ENCODE data around the gene GSG1. TPM values are rescaled to one million over a fixed set of nuclear protein-coding genes. Genes with fewer than 3 reads are reported as not detected.
A peak's percentile ranks its signal among the peaks of the same experiment; 100 is the strongest.

The GSG1 gene
- total and polyA plus RNA-seq, 4 experiments from 2014 or later: 0.07 TPM; not detected in 3

DNA sequence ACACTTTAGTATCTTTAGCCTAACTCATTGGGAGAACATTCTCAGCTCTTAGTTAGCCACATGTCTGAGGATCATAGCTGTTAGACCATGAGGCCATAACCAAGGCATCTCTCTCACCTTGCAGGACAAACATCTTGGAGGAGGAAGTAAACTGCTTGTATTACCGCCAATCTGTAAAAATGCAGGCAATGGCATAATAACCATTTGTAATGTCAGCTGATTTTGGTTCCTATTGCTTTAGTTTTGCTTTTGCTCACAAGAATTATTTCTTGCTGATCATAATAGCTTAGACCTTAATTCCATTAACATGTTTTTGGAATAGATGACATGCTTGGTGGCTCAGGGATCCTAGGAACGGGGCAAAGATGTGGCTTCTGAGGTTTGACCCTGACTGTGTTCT, 16.4 kb upstream of the GSG1 start:
- Mint-ChIP-seq H3K27me3 (peaks cover 0 to 2% of the 10 kb centered on the region in 2 donors), H3K27ac (no peak overlapping the region), H3K36me3 (no peaks in the 10 kb centered on the region), H3K4me3 (no peak overlapping the region), H3K4me1 (no peaks in the 10 kb centered on the region), H3K9me3 (no peaks in the 10 kb centered on the region)
- Histone ChIP-seq H3K9me3 (ENCODE audit: control insufficient read depth in 1 of 2, low read length in 2 of 2) (no peaks in the 10 kb centered on the region), H3K27ac (ENCODE audit: low read depth, low read length) (no peak overlapping the region), H3K36me3 (ENCODE audit: insufficient read depth, low read length) (no peaks in the 10 kb centered on the region), H3K4me3 (ENCODE audit: low read length in 2 of 2) (no peak overlapping the region), H3K27me3 (ENCODE audit: insufficient read depth, low read length) (no peaks in the 10 kb centered on the region), H3K4me1 (ENCODE audit: insufficient read depth, low read length) (no peaks in the 10 kb centered on the region)
- intact Hi-C loops (cut with micrococcal nuclease): no loop called here
- CTCF ChIA-PET (ENCODE audit: partially characterized antibody): interaction anchor here (0.8 to 1.2 kb wide), 2 partner anchors 15 to 92 kb away, joined by 3 read pairs; no protein-coding TSS in a partner anchor
- DNase-seq: no peak
- POLR2A ChIA-PET (ENCODE audit: partially characterized antibody): no interaction called here

DNA sequence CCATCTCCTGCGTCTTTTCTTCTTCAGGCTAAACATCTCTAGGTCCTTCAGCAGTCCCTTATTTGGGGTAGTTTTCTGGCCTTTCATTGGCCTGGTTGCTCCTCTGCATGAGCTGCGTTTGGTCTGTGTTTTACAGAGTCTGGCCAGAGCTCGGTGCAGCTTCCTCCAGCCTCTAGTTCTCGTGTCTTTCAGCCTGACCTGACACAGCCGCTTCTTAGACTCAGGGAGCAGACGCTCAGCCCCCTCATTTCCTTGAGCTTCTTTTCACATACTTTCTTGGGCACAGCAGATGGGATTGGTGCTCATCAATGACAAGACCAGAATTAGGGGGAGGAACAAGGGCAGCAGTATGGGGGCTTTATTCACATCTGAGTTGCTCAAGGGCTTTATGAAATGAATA, 13.6 kb upstream of the GSG1 start:
- CTCF ChIA-PET (ENCODE audit: partially characterized antibody): interaction anchor here (1.1 to 1.2 kb wide), 2 partner anchors 12 to 95 kb away, joined by 3 to 5 read pairs; no protein-coding TSS in a partner anchor
- POLR2A ChIA-PET (ENCODE audit: partially characterized antibody): no interaction called here
- H3K9me3 ChIP-seq (ENCODE audit: control insufficient read depth in 1 of 2, low read length in 2 of 2): no peaks in the 10 kb centered on the region
- no peak overlapping the region for H3K4me3 ChIP-seq (ENCODE audit: low read length in 2 of 2)
- Mint-ChIP-seq H3K36me3 (no peaks in the 10 kb centered on the region), H3K9me3 (peaks cover 0 to 2% (median 0%) of the 10 kb centered on the region in 8 donors), H3K4me1 (no peaks in the 10 kb centered on the region), H3K27ac (no peak overlapping the region), H3K27me3 (peaks cover 9 to 13% of the 10 kb centered on the region in 2 donors), H3K4me3 (no peak overlapping the region)
- no peak overlapping the region for H3K27ac ChIP-seq (ENCODE audit: low read depth, low read length)
- H3K4me1 ChIP-seq (ENCODE audit: insufficient read depth, low read length): no peaks in the 10 kb centered on the region
- intact Hi-C loops (cut with micrococcal nuclease): no loop called here
- H3K36me3 ChIP-seq (ENCODE audit: insufficient read depth, low read length): no peaks in the 10 kb centered on the region
- H3K27me3 ChIP-seq (ENCODE audit: insufficient read depth, low read length): peaks cover 6% of the 10 kb centered on the region
- no peak for DNase-seq

DNA sequence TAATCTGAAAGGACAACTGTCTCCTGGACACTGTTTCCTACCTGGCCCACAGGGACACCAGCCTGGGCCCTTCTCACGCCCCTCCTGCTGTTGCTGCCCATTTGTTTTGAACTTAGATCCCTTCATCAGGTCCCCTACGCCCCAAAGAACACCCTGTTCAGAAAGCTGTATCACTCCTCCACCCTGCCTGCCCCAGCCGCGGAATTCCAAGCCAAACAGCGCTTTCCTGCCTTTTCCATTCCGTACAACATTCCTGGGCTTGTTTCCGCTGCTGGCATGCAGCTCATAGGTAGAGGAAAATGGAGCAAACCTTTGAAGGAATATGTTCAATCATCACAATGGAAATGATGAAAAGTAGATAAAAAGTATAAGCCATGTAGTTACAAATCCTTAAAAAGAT, 12.8 kb upstream of the GSG1 start:
- DNase-seq: no peak
- no peaks in the 10 kb centered on the region for H3K9me3 ChIP-seq (ENCODE audit: control insufficient read depth in 1 of 2, low read length in 2 of 2)
- Mint-ChIP-seq H3K4me1 (no peaks in the 10 kb centered on the region), H3K9me3 (peaks cover 0 to 2% (median under 1%) of the 10 kb centered on the region in 8 donors), H3K27ac (peak overlapping the region in 1 of 7 donors; percentile 61), H3K27me3 (peaks cover 9 to 13% of the 10 kb centered on the region in 2 donors), H3K36me3 (no peaks in the 10 kb centered on the region), H3K4me3 (no peak overlapping the region)
- H3K4me1 ChIP-seq (ENCODE audit: insufficient read depth, low read length): no peaks in the 10 kb centered on the region
- no peak overlapping the region for H3K4me3 ChIP-seq (ENCODE audit: low read length in 2 of 2)
- intact Hi-C loops (cut with micrococcal nuclease): no loop called here
- no peak overlapping the region for H3K27ac ChIP-seq (ENCODE audit: low read depth, low read length)
- peaks cover 6% of the 10 kb centered on the region for H3K27me3 ChIP-seq (ENCODE audit: insufficient read depth, low read length)
- H3K36me3 ChIP-seq (ENCODE audit: insufficient read depth, low read length): no peaks in the 10 kb centered on the region
- ChIA-PET CTCF (ENCODE audit: partially characterized antibody) (interaction anchor here (1.1 to 2.6 kb wide), 4 partner anchors 12 to 96 kb away, joined by 3 to 7 read pairs (median 4); no protein-coding TSS in a partner anchor), POLR2A (ENCODE audit: partially characterized antibody) (no interaction called here)

DNA sequence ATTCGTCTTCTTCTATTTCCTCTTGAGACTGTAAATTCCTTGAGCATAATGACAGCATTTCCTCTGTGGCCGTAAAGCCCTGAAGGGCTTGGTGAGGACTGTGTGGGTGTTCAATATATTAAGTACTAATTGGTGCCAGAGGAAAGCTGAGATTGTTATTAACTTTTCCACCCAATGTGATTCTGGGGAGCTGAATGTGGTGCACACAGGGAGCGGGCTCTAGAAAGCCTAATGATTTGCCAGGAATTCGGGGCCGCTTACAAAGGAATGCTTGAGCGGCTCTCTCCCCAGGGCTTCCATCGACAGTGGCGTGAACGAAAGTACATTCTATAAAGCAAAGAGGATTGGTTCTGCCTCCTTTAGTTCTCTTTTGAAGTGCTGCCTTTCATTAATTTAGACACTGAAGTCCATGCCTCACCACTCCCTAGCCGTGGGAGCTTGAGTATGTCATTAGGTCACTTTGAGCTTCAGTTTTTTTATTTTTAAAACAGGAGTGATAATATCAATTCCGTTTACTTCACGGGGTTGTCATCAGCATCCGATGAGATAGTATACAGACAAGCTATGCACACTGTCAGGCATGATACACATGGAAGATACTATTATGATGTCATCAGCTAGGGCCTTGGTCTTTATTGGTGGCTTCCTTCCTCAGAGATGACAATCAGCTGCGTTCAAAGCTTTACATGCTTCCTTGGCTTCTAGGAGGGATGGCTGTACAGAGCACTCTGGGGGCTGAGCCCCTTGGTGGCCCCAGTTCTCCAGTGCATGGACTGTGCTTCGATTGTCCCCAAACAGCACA, 11.0 kb upstream of the GSG1 start:
- Histone ChIP-seq H3K36me3 (ENCODE audit: insufficient read depth, low read length) (no peaks in the 10 kb centered on the region), H3K4me3 (ENCODE audit: low read length in 2 of 2) (no peak overlapping the region), H3K9me3 (ENCODE audit: control insufficient read depth in 1 of 2, low read length in 2 of 2) (no peaks in the 10 kb centered on the region), H3K4me1 (ENCODE audit: insufficient read depth, low read length) (no peaks in the 10 kb centered on the region), H3K27ac (ENCODE audit: low read depth, low read length) (no peak overlapping the region), H3K27me3 (ENCODE audit: insufficient read depth, low read length) (peaks cover 6% of the 10 kb centered on the region)
- Mint-ChIP-seq H3K9me3 (peaks cover 0 to 2% (median under 1%) of the 10 kb centered on the region in 8 donors), H3K4me1 (no peaks in the 10 kb centered on the region), H3K36me3 (no peaks in the 10 kb centered on the region), H3K4me3 (no peak overlapping the region), H3K27me3 (peaks cover 11 to 13% of the 10 kb centered on the region in 2 donors), H3K27ac (no peak overlapping the region)
- no peak for DNase-seq
- intact Hi-C loops (cut with micrococcal nuclease): no loop called here
- ChIA-PET CTCF (ENCODE audit: partially characterized antibody) (interaction anchor here (1.5 to 2.6 kb wide), 2 partner anchors 39 to 97 kb away, joined by 3 to 7 read pairs; no protein-coding TSS in a partner anchor), POLR2A (ENCODE audit: partially characterized antibody) (no interaction called here)

DNA sequence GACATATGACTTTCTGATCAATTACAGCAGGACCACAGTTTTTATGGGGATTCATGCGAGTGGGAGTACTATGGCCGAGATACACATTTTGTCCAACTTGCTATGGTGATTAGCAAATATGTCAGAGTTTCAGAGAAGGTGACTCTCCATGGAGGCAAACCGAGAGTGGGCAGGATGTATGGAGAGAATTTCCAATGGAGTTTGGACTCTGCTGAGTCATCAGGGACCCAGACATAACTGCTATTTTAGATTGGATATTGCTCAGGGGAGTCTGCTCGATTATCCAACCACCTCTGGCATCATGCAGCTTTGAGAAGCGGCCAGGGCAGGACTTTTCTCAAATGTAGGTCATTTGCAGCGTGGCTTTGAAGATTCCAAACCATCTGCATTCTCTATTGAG, 9.5 kb upstream of the GSG1 start:
- Histone ChIP-seq H3K27ac (ENCODE audit: low read depth, low read length) (no peak overlapping the region), H3K9me3 (ENCODE audit: control insufficient read depth in 1 of 2, low read length in 2 of 2) (no peaks in the 10 kb centered on the region), H3K27me3 (ENCODE audit: insufficient read depth, low read length) (peaks cover 6% of the 10 kb centered on the region), H3K4me1 (ENCODE audit: insufficient read depth, low read length) (no peaks in the 10 kb centered on the region), H3K4me3 (ENCODE audit: low read length in 2 of 2) (no peak overlapping the region), H3K36me3 (ENCODE audit: insufficient read depth, low read length) (no peaks in the 10 kb centered on the region)
- Mint-ChIP-seq H3K27ac (no peak overlapping the region), H3K27me3 (peaks cover 11 to 13% of the 10 kb centered on the region in 2 donors), H3K4me1 (no peaks in the 10 kb centered on the region), H3K9me3 (peaks cover 0 to 6% (median under 1%) of the 10 kb centered on the region in 8 donors), H3K36me3 (no peaks in the 10 kb centered on the region), H3K4me3 (no peak overlapping the region)
- DNase-seq: no peak
- intact Hi-C loops (cut with micrococcal nuclease): no loop called here
- ChIA-PET CTCF (ENCODE audit: partially characterized antibody) (no interaction called here), POLR2A (ENCODE audit: partially characterized antibody) (no interaction called here)

DNA sequence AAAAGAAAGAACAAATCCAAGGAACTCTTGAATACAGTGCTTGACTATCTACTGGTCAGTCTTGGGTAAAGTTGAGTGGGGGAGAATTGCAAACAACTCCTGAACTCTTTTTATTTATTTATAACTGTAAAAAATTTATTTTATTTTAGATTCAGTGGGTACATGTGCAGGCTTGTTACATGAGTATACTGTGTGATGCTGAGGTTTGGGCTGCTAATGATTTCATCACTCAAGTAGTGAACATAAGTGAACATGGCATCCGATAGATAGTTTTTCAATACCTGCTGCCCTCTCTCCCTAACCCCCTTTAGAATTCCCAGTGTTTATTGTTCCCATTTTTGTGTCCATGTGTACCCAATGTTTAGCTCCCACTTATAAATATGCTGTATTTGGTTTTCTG, 3.2 kb upstream of the GSG1 start:
- H3K4me1 Mint-ChIP-seq: peaks cover 12 to 20% (median 15%) of the 10 kb centered on the region in 4 donors
- no peak overlapping the region for H3K4me3 ChIP-seq (ENCODE audit: low read length in 2 of 2)
- H3K9me3 ChIP-seq (ENCODE audit: control insufficient read depth in 1 of 2, low read length in 2 of 2): no peaks in the 10 kb centered on the region
- no peaks in the 10 kb centered on the region for H3K36me3 Mint-ChIP-seq
- no peaks in the 10 kb centered on the region for H3K36me3 ChIP-seq (ENCODE audit: insufficient read depth, low read length)
- peaks cover 10% of the 10 kb centered on the region for H3K4me1 ChIP-seq (ENCODE audit: insufficient read depth, low read length)
- H3K27me3 ChIP-seq (ENCODE audit: insufficient read depth, low read length): no peaks in the 10 kb centered on the region
- no peak for DNase-seq
- ChIA-PET POLR2A (ENCODE audit: partially characterized antibody) (interaction anchor here (1.0 kb wide), 1 partner anchor 73 kb away, joined by 3 read pairs; no protein-coding TSS in a partner anchor), CTCF (ENCODE audit: partially characterized antibody) (no interaction called here)
- H3K9me3 Mint-ChIP-seq: peaks cover 0 to 4% (median 0%) of the 10 kb centered on the region in 8 donors
- H3K27ac Mint-ChIP-seq: peak overlapping the region in 2 of 7 donors; percentile 11 to 48
- no peak overlapping the region for H3K27ac ChIP-seq (ENCODE audit: low read depth, low read length)
- peaks cover 0 to 1% of the 10 kb centered on the region in 2 donors for H3K27me3 Mint-ChIP-seq
- intact Hi-C loops (cut with micrococcal nuclease): no loop called here
- no peak overlapping the region for H3K4me3 Mint-ChIP-seq

DNA sequence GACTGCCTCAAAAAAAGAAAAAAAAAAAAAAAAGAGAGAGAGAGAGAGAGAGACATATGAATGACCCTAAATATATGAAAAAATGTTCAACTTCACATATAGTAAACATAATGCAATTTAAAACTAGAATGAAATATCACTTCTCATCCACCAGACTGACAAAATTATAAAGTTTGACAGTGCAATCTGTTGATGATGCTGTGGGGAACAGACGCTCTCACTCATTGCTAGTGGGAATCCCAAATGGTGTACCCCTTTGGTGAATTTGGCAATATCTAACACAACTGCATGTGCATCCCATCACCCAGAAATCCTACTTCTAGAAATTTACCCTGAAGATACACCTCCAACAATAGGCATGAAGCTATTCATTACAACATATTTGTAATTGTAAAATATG, 2.3 kb upstream of the GSG1 start:
- Mint-ChIP-seq H3K27me3 (peaks cover 0 to 1% of the 10 kb centered on the region in 2 donors), H3K4me3 (no peak overlapping the region), H3K36me3 (no peaks in the 10 kb centered on the region), H3K27ac (peak overlapping the region in 1 of 7 donors; percentile 65), H3K9me3 (peaks cover 0 to 4% (median 0%) of the 10 kb centered on the region in 8 donors), H3K4me1 (peaks cover 15 to 27% (median 18%) of the 10 kb centered on the region in 4 donors)
- Histone ChIP-seq H3K27ac (ENCODE audit: low read depth, low read length) (no peak overlapping the region), H3K36me3 (ENCODE audit: insufficient read depth, low read length) (no peaks in the 10 kb centered on the region), H3K27me3 (ENCODE audit: insufficient read depth, low read length) (no peaks in the 10 kb centered on the region), H3K4me3 (ENCODE audit: low read length in 2 of 2) (no peak overlapping the region), H3K9me3 (ENCODE audit: control insufficient read depth in 1 of 2, low read length in 2 of 2) (no peaks in the 10 kb centered on the region), H3K4me1 (ENCODE audit: insufficient read depth, low read length) (peaks cover 14% of the 10 kb centered on the region)
- intact Hi-C loops (cut with micrococcal nuclease): no loop called here
- no peak for DNase-seq
- ChIA-PET CTCF (ENCODE audit: partially characterized antibody) (interaction anchor here (8.8 kb wide), 1 partner anchor 105 kb away, joined by 213 read pairs; no protein-coding TSS in a partner anchor), POLR2A (ENCODE audit: partially characterized antibody) (no interaction called here)

Data from CD4-positive, alpha-beta memory T cell (primary cell).